Suprapubic skin (tissue), 3 donors: ENCODE data around the gene CHST5.
A peak's percentile ranks its signal among the peaks of the same experiment; 100 is the strongest.

ENCODE experiments used
- CTCF ChIP-seq, 2 donors: fragments of 200-600 bp in 1 of 2; fragments of 450-650 bp in 1 of 2; sonication (generic) in 1 of 2; IDR thresholded peaks; one replicate each; pipeline ENCODE4 v1.5.1; 2016 to 2019; ENCODE audit warnings: antibody characterized with exemption in 2 of 2, mild to moderate bottlenecking in 1 of 2, moderate library complexity in 1 of 2
- POLR2A ChIP-seq, 2 donors: fragments of 450-650 bp; IDR thresholded peaks; one replicate each; pipeline ENCODE4 v1.6.1; 2017; ENCODE audit warnings: antibody characterized with exemption in 2 of 2, mild to moderate bottlenecking in 2 of 2, moderate library complexity in 2 of 2

GRCh38 chr16:75550211-75550662 lies 14.3 kb upstream of the CHST5 start:
- peak in 1 of 2 donors; percentile 30 for TF ChIP-seq CTCF (IDR thresholded peaks at IDR 0.05)
- TF ChIP-seq POLR2A (IDR thresholded peaks at IDR 0.05) = no peak
